Activated CD8-positive, alpha-beta memory T cell treated with anti-CD3 and anti-CD28 coated beads for 24 hours (primary cell): ENCODE results near the gene TRIM67.

Source experiments
- DNase-seq: peaks from one replicate; pipeline ENCODE4 v3.0.0-alpha.2; 2020

TRIM67 gene

DNA sequence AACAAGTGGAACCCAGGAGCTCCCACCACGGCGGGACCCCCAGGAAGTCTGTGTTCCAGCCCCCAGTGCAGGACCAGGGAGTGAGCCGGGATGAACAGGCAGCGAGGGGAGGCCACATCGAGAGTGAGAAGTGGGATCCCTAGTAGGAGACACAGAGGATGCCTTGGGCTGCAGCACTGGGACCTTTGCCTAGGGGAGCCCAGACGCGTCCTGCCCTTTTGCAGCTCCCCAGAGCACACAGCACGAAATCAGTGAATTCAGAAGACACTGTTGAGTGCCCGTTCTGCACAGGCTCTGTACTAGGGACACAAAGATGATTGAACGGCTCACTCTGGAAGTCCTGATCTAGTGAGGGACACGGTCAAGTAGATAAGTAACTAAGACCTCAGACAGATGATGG, 23.5 kb downstream of the TRIM67 start:
- no peak for DNase-seq

- DNase-seq: no peak
Measured at GRCh38 chr1:231186356-231187115, 24.7 kb downstream of the TRIM67 start.

- no peak for DNase-seq
Measured at GRCh38 chr1:231187571-231187970, 25.7 kb downstream of the TRIM67 start.

- DNase-seq: no peak
Measured at GRCh38 chr1:231188072-231188471, 26.2 kb downstream of the TRIM67 start.

DNA sequence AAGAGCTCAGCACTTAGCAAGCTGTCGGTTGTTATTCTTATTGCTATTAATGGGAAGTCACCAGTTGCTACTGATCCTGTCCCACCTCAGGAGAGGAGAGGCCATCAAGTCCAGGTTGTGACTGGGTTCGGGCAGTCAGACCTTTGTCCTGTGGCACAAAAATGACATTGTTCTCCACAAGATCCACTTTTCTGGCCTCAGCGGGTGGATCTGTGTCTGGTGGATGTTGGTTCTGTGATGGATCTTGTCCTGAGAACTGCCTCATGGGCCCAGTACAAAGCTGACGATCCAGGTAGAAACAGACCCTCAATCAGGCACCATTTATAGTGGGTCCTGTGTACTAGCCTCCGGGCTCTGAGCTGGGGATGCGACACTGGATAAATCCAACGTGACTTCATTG, 26.9 kb downstream of the TRIM67 start:
- no peak for DNase-seq

DNA sequence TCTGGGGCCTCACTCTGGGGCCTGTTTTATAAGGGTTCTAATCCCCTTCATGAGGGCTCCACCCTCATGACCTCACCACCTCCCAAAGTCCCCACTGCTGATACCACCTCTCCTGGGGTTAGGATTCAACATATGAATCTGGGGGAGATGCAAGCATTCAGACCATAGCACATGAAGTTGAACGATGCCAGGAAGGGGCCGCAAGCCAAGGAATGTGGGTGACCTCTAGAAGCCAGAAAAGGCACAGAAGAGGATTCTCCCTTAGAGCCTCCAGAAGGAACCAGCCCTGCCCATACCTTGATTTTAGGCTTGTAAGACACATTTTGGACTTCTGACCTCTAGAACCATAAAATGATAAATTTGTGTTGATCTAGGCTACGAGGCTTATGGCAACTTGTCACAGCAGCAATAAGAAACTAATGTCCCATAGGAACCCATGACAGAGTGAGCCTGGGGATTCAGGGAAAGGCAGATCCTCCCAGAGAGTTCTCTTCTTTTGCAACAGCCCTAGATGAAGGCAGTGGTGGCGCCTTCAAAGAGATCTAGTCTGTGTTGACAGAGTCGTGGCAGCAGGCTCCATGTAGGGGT, 27.9 kb downstream of the TRIM67 start:
- no peak for DNase-seq

GRCh38 chr1:231190456-231190855, 28.6 kb downstream of the TRIM67 start:
- DNase-seq: no peak

- no peak for DNase-seq
Measured at GRCh38 chr1:231192620-231193163, 30.8 kb downstream of the TRIM67 start.

- no peak for DNase-seq
Measured at GRCh38 chr1:231193710-231194340, 32.0 kb downstream of the TRIM67 start.

DNA sequence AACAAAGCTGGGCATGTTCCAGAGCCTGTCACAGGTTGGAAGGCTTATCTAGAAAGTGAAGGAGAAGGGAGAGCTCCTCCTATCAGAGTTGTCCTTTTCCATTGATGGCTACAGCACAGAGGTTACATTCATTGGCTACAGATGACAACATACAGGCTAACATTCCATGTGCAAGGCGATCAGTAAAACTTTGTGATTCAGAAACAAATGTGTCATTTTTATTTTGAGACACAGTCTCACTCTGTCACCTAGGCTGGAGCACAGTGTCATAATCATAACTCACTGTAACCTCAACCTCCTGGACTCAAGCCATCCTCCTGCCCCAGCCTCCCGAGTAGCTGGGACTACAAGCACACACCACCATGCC, 32.6 kb downstream of the TRIM67 start:
- no peak for DNase-seq

DNA sequence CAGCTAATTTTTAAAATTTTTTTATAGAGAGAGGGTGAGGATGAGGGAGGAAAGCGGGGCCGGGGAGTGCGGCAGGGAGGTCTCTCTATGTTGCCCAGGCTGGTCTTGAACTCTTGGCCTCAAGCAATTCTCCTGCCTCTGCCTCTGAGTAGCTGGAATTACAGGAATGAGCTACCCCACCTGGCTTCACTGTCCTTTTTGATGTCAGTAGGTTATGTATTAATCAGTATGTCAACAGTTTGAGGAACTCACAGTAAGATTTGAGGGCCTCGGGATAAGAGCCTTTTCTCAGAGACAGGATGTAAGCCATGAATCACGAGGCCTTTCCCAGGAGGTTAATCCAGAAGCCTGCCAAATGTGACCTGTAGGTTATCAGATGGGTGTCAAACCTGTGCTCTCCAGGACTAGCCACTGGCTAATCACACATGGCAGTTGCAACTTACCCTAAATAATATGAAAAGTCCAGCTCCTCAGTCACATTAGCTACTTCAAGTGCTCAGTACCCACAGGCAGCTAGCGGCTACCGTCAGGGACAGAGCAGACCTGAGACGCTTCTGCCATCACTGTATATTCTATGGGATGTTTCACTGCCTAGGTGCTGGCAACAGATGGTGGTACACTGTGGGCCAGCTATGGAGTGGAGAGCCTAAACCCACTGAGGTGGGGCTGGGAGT, 33.1 kb downstream of the TRIM67 start:
- no peak for DNase-seq

- DNase-seq: no peak
Measured at GRCh38 chr1:231196307-231196706, 34.4 kb downstream of the TRIM67 start.

DNA sequence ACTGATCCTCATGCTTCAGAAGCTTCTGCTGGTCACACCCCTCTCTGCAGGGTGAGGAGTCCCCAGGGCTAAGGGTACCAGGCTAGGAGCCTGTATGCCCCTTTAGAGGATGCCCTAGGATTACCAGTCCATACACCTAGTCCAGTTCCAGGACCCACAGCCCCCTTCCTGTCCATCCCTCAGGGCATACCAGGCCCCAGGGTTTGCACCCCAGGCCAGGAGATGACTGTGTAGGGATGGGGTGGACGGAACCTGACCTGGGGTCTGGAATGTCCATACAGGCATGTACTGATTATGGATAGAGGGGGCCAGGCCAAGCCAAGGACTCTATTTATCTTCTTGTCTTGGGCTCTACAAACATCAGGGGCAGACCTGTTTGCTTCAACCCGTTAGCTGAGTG, 34.9 kb downstream of the TRIM67 start:
- DNase-seq: no peak

DNA sequence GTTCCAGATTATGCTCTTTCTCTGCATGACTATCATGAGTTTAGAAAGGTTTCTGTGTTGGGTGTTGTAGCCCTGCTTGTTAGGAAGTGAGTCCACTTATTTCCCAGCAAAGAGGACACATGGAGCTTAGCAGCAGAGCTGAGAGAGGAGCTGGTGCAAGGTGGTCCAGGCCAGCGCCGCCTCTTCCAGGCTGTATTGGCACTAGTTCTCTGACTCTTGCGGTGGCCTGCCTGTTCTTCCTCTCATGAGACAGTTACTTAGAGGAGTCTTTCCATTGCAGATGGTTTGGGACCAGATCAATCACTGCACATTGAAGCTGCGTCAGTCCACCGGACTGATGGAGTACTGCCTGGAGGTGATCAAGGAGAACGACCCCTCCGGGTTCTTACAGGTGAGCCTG, 38.0 kb downstream of the TRIM67 start:
- DNase-seq: no peak

GRCh38 chr1:231200388-231201031, 38.7 kb downstream of the TRIM67 start:
- no peak for DNase-seq

DNA sequence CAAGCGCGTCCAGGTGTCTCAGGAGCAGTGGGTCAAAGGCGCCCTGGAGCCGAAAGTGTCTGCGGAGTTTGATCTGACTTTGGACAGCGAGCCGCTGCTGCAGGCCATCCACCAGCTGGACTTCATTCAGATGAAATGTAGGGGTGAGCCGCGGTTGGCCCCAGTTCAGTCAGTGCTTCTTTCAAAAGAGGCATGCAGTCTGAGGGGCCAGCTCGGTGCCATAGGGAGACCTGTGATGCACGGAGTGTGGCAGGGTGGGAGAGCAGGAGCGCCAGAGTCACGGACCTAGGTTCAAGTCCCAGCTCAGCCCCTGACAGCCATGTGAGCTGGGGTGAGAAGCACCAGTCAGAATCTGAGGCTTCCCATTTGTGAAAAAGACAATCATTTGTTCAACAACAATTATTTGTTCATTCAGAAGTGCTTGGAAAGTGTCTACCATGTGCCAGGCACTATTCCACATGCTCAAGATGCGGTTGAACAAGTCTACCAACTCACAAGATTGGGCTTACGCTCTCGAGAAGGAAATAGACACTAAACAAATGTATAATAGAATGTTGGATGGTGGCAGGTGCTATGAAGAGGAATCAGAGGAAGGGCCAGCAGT, 39.6 kb downstream of the TRIM67 start:
- no peak for DNase-seq

DNA sequence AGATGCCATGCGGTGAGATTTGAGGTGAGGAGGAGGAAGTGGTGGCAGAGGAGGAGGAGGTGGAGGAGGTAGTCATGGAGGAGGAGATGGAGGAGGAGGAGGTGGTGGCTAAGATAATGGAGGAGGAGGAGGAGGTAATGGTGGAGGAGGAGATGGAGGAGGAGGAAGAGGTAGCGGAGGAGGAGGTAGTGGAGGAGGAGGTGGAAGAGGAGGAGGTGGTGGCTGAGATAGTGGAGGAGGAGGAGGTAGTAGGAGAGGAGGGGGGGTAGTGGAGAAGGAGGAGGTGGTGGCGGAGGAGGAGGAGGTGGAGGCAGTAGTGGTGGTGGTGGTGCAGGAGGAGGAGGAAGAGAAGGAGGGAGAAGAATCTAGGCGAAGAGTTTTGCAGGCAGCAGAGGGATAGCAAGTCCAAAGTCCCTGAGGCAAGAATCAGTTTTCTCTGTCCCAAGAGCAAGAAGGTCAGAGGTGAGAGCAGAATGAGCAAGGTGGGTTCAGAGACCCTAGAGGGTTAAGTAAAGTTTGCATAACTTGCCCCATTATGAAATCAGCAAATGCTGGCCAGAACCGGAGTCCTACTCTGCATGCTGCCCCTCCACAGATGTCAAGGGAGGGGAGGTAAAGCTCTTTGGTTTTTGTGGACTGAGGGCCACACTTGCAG, 40.2 kb downstream of the TRIM67 start:
- no peak for DNase-seq

DNA sequence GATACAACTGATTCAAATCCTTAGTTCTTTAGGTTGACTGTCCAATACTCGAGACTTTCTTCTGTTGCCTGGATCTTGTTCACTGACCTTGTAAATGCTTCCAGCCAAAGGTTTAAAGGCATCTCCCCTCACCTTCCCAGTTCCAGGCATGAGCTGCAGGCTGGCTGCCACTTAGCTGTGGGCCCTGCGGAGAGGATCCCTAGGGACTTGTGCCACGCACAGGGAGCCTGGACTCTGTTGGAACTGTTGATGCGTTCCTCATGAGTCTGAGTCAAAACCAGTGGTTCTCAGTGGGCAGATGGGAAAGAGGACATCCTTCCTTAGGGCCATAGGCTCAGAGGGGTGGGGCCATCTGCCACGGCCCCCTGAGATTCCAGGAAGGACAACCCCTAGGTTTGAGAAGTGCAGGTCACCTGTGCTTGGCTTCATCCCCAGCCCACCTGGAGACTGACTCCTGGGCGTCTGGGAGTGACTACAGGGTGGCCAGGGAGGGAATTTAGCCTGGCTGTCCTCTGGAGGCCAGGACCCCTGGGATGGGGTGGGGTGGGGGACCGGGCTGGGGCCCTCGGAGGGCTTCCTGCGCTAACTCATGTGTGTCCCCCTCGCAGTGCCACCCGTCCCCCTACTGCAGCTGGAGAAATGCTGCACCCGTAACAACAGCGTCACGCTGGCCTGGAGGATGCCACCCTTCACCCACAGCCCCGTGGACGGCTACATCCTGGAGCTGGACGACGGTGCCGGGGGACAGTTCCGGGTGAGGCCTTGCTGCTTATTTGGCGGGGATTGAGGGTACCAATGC, 41.6 kb downstream of the TRIM67 start:
- no peak for DNase-seq

- no peak for DNase-seq
Measured at GRCh38 chr1:231206856-231207255, 45.0 kb downstream of the TRIM67 start.

DNA sequence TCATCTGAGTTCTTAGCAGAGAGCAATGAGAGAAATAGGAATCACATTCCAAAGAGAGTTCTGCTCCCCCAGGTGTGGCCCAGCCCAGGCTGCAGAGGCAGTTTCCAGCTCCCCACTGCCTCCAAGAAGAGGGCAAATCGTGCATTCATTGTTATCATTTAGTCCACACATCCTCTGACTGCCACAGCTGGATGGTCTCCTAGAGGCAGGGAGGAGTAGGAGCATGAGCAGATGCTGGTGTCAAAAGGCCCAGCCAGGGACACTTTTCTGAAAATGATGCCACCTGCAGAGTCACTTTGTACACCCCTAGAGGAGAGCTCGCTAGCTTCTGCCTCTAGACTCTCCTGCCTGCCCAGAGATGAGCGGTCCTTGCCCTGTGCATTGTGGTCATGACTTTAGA, 45.6 kb downstream of the TRIM67 start:
- DNase-seq: no peak

GRCh38 chr1:231208980-231209379, 47.1 kb downstream of the TRIM67 start:
- no peak for DNase-seq
